Measurements from ENCODE around the gene ATP6V1D.

- TF ChIP-seq CTCF (IDR thresholded peaks at IDR 0.05 in 8 of 11, conservative IDR thresholded peaks at IDR 0.05 in 3 of 11): no peak
- no peak for TF ChIP-seq POLR2A (IDR thresholded peaks at IDR 0.05)
- TF ChIP-seq POLR2AphosphoS5 (IDR thresholded peaks at IDR 0.05): no peak
These were observed 2.2 kb downstream of the ATP6V1D start for GRCh38 chr14:67357186-67357968.

Data from spleen (tissue), 7 donors.